Omental fat pad (tissue), 4 donors: ENCODE data around the gene PLCXD3. TPM values are rescaled to one million over a fixed set of nuclear protein-coding genes. Genes with fewer than 3 reads are reported as not detected.
"Not testable (repeated sequence)": the region's sequence is repeated elsewhere in the genome, so short reads cannot be mapped to it uniquely, and the experiment has no call there.

Experiments used
- ATAC-seq: fragments of 150-250 bp; one replicate; pipeline ENCODE4 v1.9.1; 2016; ENCODE audit warnings: mild to moderate bottlenecking, moderate library complexity; ENCODE audit not compliant: low FRiP score
- DNase-seq: peaks from one replicate; pipeline ENCODE4 v3.0.0-alpha.2; 2019; ENCODE audit warnings: low spot score
- total RNA-seq, 4 donors: library from RNA; depleted of rRNA; stranded (reverse); fragments of >200 nt; gene quantifications; one replicate each; pipeline ENCODE4 v1.1.0, GENCODE V29; 2016
- TF ChIP-seq, protein P1 (sequence below), 3 donors: fragments of 450-650 bp; IDR thresholded peaks; one replicate each; pipeline ENCODE4 v1.5.1; 2016 to 2017; ENCODE audit warnings: antibody characterized with exemption in 3 of 3, mild to moderate bottlenecking in 3 of 3, moderate library complexity in 2 of 3

The PLCXD3 gene
- total RNA-seq, 4 donors from 2014 or later, result 2.5 to 12.1 (median 6.4) TPM

DNA sequence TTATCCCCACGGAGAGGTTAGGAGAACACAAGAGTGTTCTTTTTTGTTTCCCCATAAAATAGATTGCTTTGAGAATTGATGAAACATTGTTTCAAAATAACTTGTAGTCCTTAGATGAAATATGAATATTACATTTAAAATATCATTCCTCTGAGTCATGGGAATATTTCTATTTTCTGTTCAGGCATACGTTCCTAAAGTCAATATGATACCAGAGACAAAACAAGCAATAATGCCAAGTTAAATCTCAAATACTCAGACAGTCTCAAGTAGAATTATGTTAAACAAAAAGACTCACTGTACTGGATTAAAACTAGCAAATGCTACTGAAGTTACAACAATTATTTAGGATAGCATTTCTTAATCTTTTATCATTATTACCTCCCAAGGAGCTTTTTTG is 185.3 kb downstream of the PLCXD3 start:
- DNase-seq (no peak), ATAC-seq (no peak)
- TF ChIP-seq, protein P1, sequence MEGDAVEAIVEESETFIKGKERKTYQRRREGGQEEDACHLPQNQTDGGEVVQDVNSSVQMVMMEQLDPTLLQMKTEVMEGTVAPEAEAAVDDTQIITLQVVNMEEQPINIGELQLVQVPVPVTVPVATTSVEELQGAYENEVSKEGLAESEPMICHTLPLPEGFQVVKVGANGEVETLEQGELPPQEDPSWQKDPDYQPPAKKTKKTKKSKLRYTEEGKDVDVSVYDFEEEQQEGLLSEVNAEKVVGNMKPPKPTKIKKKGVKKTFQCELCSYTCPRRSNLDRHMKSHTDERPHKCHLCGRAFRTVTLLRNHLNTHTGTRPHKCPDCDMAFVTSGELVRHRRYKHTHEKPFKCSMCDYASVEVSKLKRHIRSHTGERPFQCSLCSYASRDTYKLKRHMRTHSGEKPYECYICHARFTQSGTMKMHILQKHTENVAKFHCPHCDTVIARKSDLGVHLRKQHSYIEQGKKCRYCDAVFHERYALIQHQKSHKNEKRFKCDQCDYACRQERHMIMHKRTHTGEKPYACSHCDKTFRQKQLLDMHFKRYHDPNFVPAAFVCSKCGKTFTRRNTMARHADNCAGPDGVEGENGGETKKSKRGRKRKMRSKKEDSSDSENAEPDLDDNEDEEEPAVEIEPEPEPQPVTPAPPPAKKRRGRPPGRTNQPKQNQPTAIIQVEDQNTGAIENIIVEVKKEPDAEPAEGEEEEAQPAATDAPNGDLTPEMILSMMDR (IDR thresholded peaks at IDR 0.05), result no peak

DNA sequence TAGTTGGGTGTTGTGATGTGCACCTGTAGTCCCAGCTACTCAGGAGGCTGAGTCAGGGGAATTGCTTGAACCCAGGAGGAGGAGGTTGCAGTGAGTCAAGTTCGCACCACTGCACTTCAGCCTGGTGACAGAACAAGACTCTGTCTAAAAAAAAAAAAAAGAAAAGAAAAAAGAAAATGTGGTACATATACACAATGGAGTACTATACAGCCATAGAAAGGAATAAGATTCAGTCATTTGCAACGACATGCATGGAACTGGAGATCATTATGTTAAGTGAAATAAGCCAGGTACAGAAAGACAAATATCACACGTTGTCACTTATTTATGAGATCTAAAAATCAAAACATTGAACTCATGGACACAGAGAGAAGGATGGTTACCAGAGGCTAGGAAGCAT is 187.6 kb downstream of the PLCXD3 start:
- ATAC-seq, DNase-seq: not testable (repeated sequence)

GRCh38 chr5:41312478-41313060 is 197.8 kb downstream of the PLCXD3 start:
- DNase-seq (no peak), ATAC-seq (no peak)
- TF ChIP-seq, protein P1 (IDR thresholded peaks at IDR 0.05), result no peak

- TF ChIP-seq, protein P1 (IDR thresholded peaks at IDR 0.05), result no peak
- ATAC-seq (no peak), DNase-seq (no peak)
These were observed 198.3 kb downstream of the PLCXD3 start for GRCh38 chr5:41312066-41312465.

DNA sequence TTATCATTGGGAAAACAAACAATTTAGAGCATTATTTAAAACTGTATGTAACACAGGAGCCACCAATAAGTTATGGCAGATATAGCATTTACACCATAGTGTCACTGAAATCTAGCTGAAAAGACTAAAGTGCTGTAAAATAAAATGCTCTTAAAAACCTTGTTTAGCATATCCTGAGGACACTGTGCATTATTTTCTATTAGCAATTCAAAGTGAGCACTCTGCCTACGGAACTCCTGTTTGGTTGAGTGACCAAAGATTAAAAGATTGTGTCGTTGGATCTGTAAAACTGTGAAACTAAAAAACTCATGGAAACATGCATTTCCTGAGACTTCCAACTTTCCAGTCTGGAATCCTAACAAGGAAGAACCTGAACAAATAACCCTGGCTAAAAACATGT is 201.1 kb downstream of the PLCXD3 start:
- ATAC-seq, result no peak
- TF ChIP-seq, protein P1 (IDR thresholded peaks at IDR 0.05), result no peak

DNA sequence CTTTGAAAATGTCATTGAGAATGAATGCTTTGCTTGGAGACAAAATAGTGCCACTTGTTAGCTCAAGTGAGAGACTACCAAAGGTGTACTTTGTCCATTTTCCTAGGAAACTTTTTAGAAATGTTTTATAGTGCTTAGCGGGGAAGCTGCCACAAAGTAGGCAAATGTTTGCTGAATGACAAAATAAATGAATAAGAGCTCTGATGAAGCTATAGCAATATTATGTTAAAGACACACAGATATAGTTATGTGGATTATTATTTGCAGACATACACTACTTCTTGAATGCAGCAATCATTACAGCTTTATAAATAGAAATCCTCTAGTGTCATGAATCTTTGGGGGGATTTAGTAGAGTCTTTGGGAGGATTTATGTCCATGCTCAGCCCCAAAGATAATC is 204.4 kb downstream of the PLCXD3 start:
- DNase-seq, result no peak
- TF ChIP-seq, protein P1 (IDR thresholded peaks at IDR 0.05), result no peak
- ATAC-seq, result no peak

More for the DNA sequence above, 201.1 kb downstream of the PLCXD3 start:
- DNase-seq, result no peak

DNA sequence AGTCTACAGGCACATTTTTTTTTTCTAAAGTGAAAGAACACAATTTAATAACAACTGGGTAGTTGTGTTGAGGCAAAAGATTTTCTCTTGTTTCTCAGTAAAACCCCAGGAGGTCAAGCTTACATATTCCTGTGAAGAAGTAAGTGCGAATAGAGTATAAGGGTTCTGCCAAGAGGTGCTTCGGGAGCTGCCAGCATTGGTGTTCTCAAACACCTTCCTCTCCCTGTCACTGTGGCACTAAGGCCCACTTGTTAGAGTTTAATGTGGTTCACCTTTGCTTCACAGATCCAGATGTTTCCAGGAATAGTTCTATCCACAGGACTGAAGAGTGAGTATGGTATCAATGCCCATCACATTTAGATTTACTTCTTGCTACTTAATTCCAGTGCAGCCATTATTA is 205.3 kb downstream of the PLCXD3 start:
- TF ChIP-seq, protein P1 (IDR thresholded peaks at IDR 0.05), result no peak
- no peak for ATAC-seq
- no peak for DNase-seq
